DMS53 treated with DMSO at 0.1 percent for 48 hours (cell line): ENCODE results near the gene DNAH17.
"Not testable (repeated sequence)": the region's sequence is repeated elsewhere in the genome, so short reads cannot be mapped to it uniquely, and the experiment has no call there.

ENCODE experiments used
- DNase-seq: peaks from one replicate; lab custom pipeline; 2025; ENCODE audit not compliant: unreplicated experiment; lab: John Stamatoyannopoulos, UW

The DNAH17 gene

DNA sequence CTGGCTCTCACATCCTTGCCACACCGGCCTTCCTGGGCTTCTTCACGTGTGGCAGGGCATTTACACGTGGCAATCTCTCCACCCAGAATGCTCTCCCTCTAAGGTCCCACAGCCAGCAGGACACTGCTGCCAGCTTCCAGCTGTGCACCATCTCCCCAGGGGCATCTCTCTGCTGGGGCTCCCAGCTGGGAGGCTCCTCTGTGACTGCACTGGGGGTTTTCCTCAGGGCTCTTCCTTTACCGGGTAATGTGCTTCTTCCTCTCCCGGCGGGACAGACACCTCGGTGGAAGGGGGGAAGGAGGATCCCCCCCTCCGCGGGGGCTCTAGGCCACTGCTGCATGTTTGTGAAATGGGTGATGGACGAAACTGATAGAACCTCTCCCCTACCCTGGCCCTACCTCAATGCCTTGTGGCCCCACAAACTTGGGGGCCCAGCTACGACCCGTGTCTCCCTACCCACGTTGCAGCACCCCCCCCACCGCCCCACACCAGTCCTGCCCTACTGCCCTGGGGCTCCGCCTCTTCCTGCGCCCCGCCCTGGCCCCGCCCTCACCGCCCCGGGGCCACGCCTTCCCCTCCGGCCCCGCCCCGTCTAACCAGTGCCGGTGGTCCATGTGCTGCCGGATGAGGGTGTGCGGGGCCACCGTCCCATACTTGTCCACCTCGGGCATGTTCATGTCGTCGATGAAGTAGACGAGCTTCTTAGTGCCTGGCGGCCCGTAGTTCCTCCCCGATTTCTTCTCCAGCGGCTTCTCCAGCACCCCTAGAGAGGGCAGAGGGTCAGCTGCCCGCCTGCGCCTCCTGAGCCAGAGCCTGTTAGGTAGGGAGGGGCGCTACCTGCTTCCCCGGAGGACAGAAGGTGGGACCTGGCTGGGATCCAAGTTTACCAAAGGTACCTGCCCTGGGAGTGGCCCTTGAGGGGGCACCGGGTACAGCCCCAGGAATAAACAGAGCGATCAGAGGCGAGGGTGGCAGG is 92.6 kb downstream of the DNAH17 start:
- no peak for DNase-seq

GRCh38 chr17:78479369-78479768 is 97.8 kb downstream of the DNAH17 start:
- no peak for DNase-seq

DNA sequence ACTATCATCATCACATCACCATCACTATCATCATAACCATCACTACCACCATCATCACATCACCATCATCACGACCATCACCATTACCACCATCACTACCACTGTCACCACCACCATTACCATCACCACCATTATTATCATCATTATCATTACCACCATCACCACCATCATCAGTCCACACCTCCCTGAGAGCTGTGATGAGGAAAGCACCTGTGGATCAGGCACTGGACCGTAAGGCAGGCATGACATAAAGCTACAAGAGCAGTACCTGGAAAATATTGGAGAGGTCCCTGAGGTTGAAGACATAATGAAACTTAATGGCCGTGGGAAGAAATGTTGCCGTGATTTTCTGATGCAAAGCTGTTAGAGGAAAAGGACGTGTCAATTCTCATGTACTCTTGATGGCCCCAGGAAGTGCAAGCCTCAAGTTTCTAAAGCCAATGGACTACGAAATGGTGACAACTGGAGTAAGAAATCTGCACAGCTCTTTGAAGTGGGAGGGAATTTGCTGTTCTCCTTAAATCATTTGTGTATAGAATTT is 98.4 kb downstream of the DNAH17 start:
- no peak for DNase-seq

DNA sequence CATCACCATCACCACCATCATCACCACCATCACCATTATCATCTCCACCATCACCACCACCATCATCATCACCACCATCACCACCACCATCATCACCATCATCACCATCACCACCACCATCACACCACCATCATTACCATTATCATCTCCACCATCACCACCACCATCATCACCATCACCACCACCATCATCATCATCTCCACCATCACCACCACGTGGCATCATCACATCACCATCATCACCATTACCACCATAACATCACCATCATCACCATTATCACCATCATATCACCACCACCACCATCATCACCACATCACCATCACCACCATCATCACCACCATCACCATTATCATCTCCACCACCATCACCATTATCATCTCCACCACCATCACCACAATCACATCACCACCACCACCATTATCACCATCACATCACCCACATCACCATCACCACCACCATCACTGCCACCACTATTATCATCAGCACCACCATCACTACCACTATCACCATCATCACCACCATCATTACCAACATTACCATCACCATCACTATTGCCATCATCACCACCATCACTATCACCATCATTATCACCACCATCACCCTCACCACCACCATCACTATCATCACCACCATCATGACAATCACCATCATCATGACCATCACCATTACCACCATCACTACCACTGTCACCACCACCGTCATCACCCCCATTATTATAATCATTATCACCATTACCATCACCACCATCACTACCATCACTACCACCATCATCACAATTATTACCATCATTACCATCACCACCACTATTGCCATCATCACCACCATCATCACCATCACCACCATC is 99.1 kb downstream of the DNAH17 start:
- no peak for DNase-seq

DNA sequence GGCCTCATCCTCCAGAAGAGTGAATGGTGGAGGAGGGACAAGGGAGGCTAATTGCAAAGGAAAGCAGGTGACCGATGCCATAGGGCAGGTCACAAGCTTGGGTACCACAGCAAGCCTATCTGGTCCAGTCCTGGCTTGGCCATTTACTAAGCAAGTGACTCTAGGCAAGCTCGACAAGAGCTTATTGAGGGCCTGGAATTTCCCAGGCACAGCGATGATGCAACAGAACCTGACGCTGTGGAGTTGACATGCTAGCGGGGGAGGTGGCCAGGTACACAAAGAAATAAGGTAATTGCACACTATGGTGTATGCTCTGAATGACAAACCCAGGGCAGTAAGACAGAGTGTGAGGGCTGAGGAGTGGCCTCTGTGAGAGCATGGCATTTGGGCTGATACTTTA is 100.2 kb downstream of the DNAH17 start:
- DNase-seq: no peak

GRCh38 chr17:78476149-78476548 is 101.0 kb downstream of the DNAH17 start:
- no peak for DNase-seq

DNA sequence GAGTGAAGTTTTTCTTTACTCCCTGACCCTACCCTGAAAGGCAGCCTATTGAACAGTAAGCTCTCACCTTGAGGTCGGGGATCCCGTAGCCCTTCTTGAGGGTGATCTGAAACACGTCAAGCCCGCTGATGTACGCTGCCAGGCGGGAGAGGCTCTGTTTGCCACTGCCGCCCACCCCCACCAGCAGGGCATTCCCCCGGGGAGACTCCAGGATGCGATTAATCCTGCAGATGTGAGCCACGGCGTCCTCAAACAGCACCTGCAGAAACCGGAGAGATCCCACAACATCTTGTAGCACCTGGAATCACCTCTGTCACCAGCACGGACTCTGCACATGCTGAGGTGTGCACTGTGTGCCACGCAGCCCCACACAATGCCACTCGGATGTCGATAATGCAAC is 102.0 kb downstream of the DNAH17 start:
- DNase-seq: no peak

- no peak for DNase-seq
Measured at GRCh38 chr17:78474614-78475146, 102.5 kb downstream of the DNAH17 start.

DNA sequence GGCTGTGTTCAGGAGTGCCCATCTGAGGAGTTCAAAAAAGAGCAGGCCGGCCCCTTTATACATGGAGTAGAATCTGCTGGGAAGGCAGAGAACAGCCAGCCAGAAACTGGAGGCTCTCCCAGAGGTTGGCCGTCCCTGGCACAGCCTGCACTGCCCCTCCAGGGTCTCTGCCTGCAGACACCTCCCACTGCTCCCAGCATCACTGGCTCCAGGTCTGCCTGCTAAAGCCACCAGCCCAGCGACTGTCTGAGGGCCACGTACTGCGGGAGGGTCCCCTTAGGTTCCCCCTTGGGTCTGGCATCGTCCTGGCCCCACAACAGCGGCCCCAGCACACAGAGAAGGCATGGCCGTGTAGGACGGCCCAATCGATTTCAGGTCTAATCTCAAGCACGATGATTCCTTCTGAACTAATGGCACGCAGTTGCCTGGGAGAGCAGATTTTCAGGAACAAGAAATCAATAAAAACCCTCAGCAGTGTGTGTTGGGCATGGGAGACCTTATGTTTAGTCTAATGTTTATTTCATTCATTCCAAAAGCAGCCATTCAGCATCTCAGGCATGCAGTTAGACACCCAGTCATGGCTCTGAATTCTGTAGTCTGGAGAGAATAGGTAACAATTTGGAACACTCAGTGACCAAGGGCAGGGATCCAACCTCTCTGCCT is 103.1 kb downstream of the DNAH17 start:
- DNase-seq: no peak

- DNase-seq: no peak
Measured at GRCh38 chr17:78472035-78472905, 104.9 kb downstream of the DNAH17 start.

DNA sequence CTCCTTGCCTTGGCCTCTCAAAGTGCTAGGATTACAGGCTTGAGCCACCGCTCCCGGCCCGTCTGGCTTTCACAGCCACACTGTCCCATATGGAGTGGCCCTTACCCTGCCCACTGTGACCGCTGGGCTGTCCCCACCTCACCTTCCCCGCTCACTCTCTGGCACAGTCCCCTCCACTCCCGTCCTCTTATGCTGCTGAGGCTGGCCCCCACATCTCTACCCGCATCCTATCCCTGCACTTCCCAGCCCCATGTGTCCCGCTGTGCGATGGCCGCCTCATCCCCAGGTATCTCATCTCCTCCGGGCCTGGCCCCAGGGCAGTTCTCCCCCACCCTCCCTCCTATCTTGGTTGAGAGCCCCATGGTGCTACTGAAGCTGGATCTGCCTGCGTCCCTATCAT is 105.6 kb downstream of the DNAH17 start:
- no peak for DNase-seq

- DNase-seq: no peak
Measured at GRCh38 chr17:78469443-78469842, 107.8 kb downstream of the DNAH17 start.

- DNase-seq: no peak
Measured at GRCh38 chr17:78468366-78468765, 108.8 kb downstream of the DNAH17 start.

DNA sequence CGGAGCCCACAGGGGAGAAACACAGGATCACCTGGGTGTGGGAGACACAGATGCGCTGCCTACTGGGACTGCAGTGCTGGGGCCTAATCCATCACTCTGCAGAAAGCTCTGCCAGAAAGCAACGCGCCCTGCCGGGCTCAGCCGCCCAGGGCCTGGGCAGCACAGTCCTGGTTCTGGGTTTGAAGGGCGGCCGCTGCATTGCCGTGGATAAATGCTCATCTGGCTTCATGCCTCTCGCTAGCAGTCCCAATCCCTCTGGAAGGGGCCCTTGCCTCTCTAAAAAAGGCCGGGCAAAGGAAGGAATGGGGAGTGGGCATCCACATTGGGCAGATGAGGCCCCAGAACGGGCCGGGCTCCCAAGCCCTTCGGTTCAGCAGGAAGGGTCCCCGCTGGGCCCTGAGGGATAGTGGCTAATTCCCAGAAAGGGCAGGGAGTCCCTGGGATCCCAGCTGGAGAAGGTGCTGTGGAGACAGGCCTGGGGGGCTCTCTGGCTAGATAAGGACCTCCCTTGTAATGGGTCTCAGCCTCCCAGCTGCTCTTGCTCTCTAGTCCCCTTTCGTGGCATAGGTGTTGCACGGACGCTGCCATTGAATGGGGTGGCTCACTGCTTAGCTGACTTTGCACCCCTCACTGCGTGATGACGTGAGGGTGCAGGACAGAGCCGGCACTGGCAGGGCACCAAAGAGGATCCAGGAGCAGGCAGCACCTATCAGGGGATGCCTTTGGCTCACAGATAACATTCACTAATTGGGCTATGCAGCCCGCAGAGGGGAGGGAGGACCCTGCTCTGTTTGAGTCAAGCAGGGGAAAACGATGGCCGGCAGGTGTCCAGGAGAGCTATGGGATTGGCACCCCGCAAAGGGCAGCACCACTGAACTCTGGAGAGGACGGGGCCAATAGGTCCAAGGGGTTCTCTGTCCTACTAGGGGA is 110.1 kb downstream of the DNAH17 start:
- no peak for DNase-seq

DNA sequence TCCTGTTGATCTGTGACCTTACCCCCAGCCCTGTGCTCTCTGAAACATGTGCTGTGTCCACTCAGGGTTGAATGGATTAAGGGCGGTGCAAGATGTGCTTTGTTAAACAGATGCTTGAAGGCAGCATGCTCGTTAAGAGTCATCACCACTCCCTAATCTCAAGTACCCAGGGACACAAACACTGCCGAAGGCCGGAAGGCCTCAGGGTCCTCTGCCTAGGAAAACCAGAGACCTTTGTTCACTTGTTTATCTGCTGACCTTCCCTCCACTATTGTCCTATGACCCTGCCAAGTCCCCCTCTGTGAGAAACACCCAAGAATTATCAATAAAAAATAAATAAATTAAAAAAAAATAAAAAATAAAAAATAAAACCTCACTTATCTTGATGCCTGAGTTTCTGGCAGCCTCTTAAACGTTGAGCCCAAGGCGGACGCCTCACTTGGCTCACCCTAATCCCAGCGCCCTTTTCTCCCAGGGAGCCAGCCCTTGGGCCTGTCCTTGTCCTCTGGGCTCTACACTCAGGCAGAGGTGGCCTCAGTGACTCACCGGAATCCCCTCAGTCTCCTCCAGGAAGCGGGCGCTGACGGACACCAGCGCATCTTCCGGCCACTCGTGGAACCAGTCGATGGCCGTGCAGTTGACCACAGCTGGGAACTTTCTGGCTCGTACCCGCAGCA is 110.9 kb downstream of the DNAH17 start:
- DNase-seq: not testable (repeated sequence)

DNA sequence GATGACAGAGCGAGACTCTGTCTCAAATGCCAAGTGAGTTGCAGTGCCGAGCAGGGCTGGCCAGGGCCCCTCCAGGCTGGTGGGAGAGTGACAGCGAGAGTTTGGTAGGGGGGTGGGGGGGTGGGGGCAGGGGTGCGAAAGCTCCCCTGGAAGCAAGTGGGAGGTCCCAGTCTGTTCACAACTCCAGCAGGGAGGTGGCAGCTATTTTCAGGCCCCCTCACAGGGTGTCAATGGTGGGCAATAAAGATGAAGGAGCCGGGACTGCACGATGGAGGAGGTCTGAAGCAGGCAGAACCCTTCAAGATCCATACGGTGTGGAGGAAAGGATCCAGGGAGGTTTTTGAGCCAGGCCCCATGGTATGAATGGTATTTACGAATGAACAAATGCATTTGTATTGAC is 115.0 kb downstream of the DNAH17 start:
- no peak for DNase-seq

- no peak for DNase-seq
Measured at GRCh38 chr17:78461799-78462053, 115.5 kb downstream of the DNAH17 start.

- no peak for DNase-seq
Measured at GRCh38 chr17:78460951-78461798, 116.0 kb downstream of the DNAH17 start.
